ENCODE data around the gene PRDM16. TPM values are rescaled to one million over a fixed set of nuclear protein-coding genes. Genes with fewer than 3 reads are reported as not detected.

The PRDM16 gene
- total RNA-seq, 1 donor from 2014 or later: 12.8 TPM

DNA sequence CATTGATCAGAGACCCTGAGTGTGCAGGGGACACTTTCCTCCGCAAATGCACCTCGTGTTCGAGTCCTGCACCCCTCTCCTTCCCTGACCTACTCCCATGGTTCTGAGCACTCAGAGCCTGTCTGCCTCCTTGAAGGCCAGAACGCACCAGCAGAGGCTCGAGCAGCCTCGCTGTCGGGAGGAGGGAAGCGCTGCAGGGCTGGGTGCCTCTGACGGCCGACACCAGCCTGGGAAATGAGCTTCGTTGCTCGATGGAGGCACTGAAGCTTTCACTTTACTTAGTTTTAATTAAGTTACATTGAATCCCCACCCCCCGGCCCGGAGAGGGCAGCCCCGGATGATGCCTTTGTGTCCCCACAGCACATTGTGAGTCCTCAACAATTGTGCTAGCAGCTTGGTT lies 229.2 kb downstream of the PRDM16 start:
- ATAC-seq: no peak
- DNase-seq (ENCODE audit: missing footprints): no peak
- intact Hi-C loops (cut with DNase I): loop anchor here (10.0 kb wide), 1 partner anchor 117 kb away; no protein-coding TSS in a partner anchor

DNA sequence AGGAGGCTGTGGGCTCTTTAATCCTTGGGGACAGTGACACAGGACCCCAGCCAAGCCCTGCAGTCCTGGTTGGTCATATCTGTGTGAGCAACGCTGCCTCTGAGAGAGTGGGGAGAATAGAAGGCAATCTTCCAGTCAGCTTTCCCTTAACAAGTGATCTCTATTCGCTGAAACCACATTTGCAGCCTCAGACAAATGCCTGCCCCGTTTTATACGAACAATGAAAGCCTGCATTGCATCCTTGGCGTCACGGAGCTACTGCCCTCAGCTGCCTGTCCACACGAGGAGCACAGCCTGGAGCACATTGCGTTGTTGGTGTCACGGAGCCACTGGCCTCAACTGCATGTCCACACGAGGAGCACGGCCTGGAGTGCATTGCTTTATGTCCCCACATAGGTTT lies 235.2 kb downstream of the PRDM16 start:
- ATAC-seq (no peak), DNase-seq (ENCODE audit: missing footprints) (no peak)
- intact Hi-C loops (cut with DNase I): no loop called here

DNA sequence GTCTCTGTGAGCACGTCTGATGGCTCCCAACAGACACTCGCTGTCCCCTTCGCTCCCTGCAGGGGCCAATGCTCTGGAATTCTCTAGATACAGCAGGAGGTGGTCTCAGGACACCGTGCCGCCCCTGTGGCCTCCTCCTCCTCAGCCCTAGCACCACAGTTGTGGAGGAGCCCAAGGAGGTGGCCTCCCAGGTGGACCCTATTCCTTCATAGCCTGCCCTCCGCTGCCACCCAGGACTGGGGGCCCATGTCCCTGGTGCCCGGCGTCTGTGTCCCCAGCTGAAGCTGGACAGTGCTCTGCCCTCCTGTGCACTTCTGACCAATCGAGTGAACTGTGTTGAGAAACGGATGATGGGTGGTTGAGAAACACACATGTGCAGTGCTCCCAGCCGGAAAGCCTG lies 235.7 kb downstream of the PRDM16 start:
- intact Hi-C loops (cut with DNase I): no loop called here
- no peak for ATAC-seq
- DNase-seq (ENCODE audit: missing footprints): no peak

DNA sequence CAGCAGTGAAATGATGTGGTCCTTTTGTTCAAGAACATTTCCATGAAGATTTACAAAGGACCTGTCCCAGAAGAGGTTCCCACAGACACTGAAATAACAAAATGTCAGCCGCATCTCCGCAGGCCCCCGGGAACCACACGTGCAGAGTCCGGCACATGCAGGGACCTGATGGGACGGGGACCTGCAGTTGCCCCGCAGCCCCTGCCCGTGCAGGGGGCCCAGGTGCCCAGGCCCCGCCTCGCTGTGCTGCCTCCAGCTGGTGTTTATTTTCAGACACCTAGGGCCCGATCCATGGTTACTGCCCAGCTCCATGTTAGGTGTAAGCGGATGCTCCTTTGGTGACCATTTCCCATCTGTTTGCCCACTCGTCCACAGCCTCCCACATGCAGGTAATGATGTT lies 236.2 kb downstream of the PRDM16 start:
- intact Hi-C loops (cut with DNase I): no loop called here
- no peak for ATAC-seq
- DNase-seq (ENCODE audit: missing footprints): no peak

DNA sequence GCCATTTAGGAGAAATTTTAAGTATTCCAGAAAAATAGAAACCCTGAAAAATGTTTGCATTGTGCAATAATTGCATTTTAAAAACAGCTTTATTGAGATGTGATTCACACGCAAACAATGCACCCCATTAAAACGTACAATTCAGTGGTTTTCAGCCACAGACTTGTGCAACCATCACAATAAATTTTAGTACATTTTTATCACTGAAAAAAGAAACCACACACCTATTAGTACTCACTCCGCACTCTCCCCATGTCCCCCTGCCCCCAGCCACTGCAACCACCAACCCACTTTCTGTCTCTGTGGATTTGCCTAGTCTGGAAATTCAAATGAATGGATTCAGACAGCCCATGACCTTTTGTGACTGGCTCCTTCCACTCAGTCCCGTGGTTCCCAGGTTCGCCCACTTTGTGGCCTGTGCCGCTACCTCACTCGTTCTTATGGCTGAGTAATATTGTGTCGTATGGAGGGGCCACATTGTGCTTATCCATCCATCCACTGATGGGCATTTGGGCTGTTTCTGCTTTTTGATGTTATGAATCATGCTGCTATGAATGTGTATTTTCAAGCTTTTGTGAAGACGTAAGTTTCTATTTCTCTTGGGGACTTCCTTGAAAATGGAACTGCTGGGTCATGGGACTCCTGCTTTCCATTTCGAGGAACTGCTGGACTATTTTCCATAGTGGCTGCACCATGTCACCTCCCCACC lies 237.7 kb downstream of the PRDM16 start:
- DNase-seq (ENCODE audit: missing footprints): no peak

DNA sequence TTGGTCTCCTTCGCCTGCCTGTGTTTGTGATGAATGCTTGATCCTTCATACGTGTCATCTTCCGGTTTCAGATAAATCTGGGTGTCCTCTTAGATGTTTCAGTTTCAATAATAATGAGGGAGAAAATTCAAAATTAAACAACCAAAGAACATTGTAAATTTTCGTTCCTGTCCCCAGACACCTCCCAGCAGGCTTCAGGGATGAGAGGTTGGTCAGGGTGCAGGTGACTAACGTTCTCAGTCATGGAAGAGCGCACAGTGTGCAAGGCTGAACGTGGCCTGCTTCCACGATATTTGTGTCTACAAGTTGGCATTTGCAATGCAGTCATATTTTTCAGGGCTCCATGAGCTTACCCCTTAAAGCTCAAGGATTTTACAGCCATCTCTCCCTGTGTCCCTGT lies 238.4 kb downstream of the PRDM16 start:
- no peak for ATAC-seq
- intact Hi-C loops (cut with DNase I): no loop called here
- no peak for DNase-seq (ENCODE audit: missing footprints)

More for the DNA sequence above, 237.7 kb downstream of the PRDM16 start:
- intact Hi-C loops (cut with DNase I): no loop called here
- no peak for ATAC-seq

DNA sequence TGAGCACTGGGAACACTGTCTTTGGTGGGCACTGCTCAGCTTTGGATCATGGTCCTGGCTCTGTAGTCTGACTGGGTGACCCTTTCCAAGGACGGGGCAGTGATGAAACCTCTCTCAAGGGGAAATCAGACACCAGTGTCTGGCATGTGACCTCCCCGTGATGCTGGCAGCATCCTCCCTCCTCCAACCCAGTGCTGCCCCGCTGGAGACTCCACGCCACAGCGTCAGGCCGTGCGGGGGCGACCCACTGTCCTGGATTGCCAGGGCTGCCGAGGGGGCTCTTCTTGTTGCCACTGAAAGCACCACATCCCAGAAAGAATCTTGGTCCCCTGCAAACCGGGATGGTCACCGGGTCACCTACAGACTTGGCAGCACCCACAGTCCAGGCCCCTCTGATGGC lies 239.1 kb downstream of the PRDM16 start:
- ATAC-seq: peak; percentile 66
- intact Hi-C loops (cut with DNase I): no loop called here
- no peak for DNase-seq (ENCODE audit: missing footprints)

DNA sequence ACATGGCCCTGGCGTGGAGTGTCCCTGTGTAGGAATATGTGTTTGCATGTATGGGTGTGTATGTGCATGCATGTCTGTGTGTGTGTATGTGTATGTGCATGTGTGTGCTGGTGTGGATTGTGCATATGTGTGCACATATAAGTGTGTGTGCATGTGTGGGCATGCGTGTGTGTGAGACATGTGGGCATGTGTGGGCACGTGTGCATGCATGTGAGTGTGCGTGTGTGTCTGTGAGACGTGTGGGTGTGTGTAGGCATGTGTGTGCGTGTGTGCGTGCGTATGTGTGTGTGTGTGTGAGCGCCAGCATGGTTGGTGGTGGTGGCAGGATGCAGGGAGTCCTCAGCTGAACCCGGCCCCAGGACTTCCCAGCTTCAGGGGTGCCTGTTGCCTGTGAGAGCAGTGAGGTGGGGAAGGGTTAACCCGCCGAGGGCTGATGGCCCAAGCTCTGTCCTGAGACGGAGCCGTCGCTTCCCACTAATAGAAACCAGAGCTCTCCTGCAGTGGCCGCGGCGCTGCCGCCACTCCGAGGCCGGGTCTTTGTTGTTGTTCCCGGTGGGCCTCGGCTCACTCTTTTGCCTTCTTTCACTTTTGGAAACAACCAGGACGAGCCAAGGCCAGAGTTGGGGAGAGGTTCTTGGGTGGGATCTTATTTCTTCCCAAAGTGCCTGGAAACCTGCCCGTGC lies 241.9 kb downstream of the PRDM16 start:
- intact Hi-C loops (cut with DNase I): loop anchor here (5.0 kb wide), 1 partner anchor 36 kb away; no protein-coding TSS in a partner anchor
- DNase-seq (ENCODE audit: missing footprints): no peak

DNA sequence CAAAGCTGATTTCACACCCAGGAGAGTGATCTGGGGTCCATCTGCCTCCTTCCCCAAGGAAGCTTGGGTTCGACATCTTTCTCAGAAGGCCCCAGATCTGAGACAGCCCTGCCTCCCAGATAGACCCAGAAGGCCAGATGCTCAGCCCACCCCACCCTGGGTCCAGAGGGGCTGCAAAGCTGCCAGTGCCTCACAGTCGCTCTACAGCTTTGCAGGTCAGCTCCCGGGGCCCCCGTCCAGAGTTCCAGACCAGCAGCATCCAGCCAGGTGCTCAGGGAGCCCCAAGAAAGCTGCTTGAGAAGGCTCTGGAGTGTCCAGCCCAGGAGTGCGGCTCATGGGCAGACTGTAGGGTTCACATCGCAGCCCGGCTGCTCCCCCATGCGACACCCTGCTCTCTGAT lies 242.7 kb downstream of the PRDM16 start:
- ATAC-seq (no peak), DNase-seq (ENCODE audit: missing footprints) (no peak)
- intact Hi-C loops (cut with DNase I): loop anchor here (5.0 kb wide), 1 partner anchor 36 kb away; no protein-coding TSS in a partner anchor

More for the DNA sequence above, 241.9 kb downstream of the PRDM16 start:
- ATAC-seq: no peak

DNA sequence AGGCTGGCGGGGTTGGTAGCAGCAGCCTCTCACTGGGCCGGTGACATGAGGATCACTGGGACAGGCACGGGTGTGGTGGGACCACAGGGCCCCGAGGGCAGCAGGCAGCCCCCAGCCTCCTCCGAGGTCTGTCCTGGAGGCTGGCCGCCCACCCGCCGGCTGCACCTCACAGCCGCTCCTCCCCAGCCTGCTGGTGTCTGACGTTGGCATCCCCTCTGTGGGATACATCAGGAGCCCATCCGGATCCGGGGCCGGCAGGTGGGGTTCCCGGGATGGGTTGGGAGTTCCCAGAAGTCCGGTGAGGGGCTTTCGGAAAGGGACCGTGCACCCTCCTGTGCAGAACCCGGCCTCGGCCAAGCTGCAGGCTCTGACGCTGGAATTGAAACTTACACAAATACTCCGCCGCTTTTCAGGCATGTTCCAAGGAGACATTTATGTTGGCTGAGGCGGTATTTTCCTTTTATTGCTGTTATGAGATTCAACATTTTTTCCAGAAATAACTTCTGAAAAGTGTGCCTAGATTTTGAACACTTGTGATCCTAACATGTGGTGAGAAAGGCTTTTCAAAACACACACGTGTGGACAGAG lies 243.4 kb downstream of the PRDM16 start:
- ATAC-seq (no peak), DNase-seq (ENCODE audit: missing footprints) (no peak)
- intact Hi-C loops (cut with DNase I): loop anchor here (5.0 kb wide), 1 partner anchor 35 kb away; no protein-coding TSS in a partner anchor

DNA sequence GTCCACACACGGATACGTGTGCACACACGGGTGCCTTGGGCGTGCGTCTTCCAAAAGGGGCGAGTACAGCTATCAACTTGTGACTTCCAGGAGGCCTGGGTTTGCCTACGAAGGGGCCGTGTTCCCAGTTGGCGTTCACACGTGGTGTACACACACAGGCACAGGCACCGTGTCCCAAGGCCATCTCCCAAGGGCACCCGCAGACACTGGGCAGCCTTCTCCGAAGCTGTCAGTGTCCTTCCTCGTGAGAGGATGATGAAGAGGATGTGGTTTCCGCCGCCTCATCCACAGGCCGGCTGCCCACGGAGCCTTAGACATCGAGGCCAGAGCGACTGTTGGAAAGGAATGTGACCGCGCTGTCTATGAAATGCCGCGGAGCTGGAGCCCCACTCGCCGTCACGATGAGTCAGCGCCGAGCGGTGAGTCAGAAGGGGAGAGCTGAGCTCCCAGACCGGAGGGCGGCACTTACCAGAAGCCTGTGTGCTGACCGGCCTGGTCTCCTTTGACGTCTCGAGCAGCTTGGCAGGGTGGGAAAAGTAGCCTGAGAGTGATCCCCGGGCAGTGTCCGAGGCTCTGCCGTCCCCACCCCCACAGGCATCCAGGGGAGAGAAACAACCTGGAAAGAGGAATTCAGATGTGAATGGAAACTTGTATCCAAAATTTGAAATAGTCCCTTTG lies 244.0 kb downstream of the PRDM16 start:
- intact Hi-C loops (cut with DNase I): loop anchor here (5.0 kb wide), 1 partner anchor 34 kb away; no protein-coding TSS in a partner anchor
- ATAC-seq (peak; percentile 93), DNase-seq (ENCODE audit: missing footprints) (peak; percentile 93)

DNA sequence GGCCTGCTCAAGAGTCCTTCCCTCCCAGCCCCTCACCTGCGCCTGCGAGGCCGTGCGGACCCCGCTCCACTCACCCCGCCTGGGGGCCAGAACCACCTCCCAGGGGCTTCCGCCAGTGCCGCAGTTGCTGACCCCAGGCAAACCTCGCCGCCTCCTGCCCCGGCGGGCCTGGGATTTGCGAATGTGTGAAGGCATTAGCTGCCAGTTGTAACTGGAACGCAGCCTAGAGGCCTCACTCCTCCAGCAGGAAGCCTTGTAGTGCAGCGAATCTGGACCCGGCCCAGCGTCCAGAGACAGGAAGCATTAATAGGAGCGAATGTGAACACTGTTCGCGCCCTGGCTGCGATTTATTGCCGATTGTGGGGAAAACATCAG lies 244.6 kb downstream of the PRDM16 start:
- intact Hi-C loops (cut with DNase I): loop anchor here (5.0 kb wide), 1 partner anchor 34 kb away; no protein-coding TSS in a partner anchor
- DNase-seq (ENCODE audit: missing footprints) (peak; percentile 96), ATAC-seq (peak; percentile 85)

DNA sequence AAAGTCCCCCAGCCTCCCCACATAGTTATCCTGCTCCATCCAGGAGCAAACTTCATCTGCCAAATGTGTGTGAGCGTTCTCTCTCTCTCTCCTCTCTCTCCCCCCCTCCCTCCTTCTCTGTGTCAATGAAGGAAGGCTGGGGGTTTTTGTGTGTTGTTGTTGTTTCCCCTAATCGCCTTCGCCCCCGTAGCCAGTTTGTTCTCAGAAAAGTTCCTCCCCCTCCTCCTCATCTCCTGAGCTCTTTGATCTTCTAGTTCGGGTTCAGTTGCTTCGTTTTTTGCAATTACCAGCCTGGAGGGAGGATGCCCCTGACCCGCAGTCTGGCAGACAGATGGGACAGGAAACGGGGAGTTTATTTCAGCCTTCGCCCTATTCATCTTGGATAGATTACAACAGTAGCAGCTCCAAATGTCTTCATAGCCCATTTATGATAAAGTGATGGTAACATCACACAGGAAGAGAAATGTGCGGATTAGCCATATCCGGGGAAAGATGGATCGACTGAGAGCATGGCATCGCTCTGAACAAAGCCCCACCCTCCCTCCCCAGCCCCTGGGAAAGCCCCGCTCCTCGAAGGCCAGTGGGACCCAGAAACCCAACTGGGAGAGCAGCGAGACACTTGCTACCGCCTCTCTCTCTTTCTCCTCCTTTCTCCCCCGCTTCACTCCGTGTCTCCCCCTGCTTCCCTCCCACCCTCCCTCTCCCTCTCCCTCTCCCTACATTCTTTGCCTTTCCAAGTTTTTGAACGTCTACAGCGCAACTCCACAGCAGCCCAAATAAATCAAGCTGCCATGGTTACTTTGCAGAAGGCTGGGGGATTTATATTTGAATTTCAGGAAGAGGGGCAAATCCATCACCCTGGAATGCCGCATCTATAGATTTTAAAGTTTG lies 245.7 kb downstream of the PRDM16 start:
- no peak for DNase-seq (ENCODE audit: missing footprints)
- intact Hi-C loops (cut with DNase I): loop anchor here (5.0 kb wide), 1 partner anchor 33 kb away; no protein-coding TSS in a partner anchor
- ATAC-seq: no peak

DNA sequence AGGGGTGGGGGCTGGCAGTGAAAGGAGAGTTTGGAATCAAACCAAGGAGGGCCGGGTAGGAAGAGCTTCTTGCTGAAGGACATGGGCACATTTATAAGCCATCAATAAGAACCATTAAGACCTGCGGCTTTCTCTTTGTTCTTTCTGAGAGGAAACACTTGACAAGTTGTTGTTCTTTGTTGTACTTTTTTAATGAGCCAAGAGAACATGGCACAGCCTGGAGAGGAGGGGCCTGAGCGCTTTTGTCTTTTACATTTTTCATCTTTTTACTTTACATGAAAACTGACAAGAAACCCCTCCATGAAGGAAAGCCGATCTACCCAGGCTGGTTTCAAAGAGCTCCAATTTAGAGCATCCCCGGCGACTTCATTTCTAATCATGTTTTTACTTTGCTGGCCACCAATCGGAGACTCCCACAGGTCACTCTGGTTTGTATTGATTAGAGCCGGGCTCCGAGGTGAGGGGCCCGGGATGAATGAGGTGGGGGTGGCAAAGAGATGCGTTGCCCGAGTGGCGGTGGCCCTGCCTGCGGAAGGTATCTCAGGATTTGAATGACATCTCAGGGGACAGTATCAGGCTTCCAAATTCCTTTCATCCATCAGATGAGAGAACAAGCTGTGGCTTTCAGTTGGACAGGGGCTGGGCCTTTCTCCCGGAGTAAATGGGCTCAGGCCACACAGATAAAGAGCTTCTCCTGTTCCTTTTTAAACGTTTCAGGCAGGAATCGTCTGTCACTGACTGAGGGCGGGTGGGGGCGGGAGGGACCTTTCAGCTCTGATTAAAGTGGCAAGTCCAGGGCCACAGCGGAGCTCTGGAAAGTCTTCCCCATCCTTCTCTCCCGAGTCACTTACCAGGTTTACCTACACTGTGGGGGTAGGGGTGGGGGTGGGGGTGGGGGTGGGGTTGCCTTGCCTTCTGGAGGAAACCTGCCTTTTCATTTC lies 246.7 kb downstream of the PRDM16 start:
- intact Hi-C loops (cut with DNase I): no loop called here
- no peak for DNase-seq (ENCODE audit: missing footprints)
- ATAC-seq: no peak

DNA sequence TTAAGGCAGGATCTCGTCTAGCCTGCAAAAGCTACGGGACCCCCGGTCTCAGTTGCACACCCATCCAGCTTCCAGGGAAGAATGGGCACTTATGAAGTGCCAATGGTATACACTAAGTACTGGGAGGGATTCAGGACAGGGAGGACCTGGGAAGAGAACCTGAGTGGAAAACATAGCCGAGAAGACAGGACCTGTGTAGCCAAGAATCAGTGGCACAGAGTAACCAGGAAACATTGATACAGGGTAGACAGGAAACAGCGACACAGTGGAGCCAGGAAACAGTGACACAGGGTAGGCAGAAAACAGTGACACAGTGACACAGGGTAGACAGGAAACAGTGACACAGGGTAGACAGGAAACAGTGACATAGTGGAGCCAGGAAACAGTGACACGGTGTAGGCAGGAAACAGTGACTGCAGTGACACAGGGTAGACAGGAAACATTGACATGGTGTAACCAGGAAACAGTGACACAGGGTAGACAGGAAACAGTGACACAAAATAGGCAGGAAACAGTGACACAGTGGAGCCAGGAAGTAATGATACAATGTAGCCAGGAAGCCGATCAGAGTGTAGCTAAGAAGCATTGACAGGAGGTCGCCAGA lies 247.4 kb downstream of the PRDM16 start:
- intact Hi-C loops (cut with DNase I): no loop called here
- DNase-seq (ENCODE audit: missing footprints): no peak
- ATAC-seq: no peak

DNA sequence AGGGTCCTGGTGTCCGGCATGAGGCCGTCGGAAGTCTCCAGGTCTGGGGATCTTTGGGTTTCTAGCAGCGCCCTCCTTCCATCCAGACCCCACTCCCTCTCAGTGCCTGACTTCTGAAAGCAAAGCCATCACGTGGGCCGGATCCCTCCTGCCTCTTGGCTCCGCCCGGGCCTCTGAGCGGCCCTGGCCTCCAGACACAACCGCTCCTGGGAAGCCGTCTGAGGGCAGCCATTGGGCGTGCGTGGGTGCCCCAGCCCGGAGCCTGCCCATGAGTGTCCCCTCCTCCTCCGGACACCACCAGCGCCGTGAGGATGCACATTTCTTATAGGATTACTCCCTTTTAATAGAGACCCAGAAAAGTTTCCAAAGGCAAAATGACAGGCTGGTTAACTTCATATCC lies 248.5 kb downstream of the PRDM16 start:
- ATAC-seq (no peak), DNase-seq (ENCODE audit: missing footprints) (no peak)
- intact Hi-C loops (cut with DNase I): no loop called here

DNA sequence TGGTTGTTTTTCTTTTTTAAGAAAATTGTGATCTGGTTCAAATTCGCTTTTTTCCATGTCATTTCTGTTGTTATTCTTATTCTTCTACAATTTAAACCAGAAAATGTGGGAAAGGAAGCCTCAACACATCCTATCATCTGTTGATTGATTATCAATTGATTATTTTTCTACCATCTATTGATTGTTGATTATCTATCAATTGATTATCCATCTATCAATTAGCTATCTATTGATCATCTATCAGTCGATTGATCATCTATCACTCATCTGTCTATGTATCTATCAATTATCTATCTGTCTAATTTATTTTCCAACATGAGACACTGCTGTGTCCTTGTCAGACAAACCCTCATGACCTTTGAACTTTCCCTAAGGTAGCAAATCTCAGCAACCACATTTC lies 249.3 kb downstream of the PRDM16 start:
- intact Hi-C loops (cut with DNase I): no loop called here
- DNase-seq (ENCODE audit: missing footprints) (no peak), ATAC-seq (no peak)
